HG03039 (cell line): ENCODE results near the gene CBX7.
"Not testable (repeated sequence)": the region's sequence is repeated elsewhere in the genome, so short reads cannot be mapped to it uniquely, and the experiment has no call there.

ENCODE experiments used
- ATAC-seq: cut with Tn5 transposase; IDR thresholded peaks from one replicate; pipeline ENCODE4 v1.9.1; 2021; ENCODE audit warnings: mild to moderate bottlenecking, moderate library complexity; ENCODE audit not compliant: unreplicated experiment

The CBX7 gene

DNA sequence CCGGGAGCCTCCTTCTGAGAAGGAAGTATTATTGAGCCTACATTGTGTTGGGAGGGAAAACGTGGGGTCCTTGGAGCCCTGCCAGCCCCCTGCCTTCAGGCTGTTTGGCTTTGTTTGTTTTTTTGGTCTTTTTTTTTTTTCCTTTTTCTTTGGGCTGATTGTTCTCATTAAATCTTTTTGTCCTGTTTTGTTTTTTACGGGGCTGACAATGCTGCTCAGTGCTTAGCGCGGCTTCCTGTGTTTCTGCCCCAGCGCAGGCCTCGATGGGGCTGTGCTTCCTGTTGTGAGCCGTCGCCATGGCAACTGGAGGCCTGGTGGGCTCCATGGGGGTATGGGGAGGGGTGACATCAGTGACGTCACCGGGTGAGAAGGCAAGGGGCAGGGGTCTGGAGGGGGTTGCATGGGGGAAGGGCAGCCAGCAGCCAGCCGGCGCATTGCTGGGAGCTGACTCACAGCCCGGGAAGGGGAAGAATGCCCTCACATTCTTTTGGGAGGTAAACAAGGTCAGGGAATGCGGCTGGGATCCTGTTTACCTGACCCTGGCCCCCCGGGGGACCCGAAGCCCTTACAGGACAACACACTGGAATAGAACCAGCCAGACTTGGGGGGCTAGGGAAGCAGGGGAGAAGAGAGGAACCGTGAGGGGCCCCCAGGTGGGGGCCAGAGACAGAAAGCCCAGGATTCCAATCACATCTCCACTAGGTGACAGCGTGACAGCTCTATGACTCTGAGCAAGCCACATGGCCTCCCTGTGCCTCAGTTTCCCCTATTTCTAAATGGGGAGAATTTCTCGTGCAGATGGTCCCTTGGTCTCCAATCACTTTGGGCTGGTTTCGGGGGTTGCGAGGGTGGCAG lies 22.2 kb upstream of the CBX7 start:
- no peak for ATAC-seq

DNA sequence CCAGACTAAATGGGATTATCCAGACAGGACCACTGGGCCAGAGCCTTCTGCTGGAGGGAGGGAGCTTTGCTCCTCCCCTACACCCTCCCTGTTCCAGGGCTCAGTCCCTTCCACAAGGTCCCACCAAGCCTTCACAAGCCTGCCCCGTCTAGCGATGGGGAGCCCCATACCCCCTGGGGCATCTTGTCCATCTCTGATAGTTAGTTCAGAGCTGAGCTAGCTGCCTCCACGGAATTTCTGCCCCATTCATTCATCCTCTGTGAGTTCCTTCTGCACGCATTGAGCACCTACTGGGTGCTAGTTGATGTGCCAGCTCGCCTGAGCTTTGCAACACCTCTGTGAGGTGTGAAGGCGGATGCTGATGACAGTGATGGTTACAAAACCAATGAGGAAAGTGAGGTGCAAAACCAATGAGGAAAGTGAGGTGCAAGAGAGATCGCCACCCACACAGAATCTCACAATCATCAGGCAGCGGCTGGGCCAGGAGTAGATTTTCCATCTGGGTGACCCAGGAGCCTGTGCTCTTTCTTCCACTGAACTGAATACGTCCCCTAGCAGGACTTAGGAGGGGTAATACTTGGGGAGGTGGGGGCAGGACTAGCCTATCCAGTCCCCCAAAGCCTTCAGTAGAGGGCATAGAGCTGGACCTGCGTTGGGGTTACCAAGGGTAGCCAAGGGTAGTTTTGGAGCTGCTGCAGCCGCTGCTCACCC lies 21.5 kb upstream of the CBX7 start:
- ATAC-seq, result no peak

DNA sequence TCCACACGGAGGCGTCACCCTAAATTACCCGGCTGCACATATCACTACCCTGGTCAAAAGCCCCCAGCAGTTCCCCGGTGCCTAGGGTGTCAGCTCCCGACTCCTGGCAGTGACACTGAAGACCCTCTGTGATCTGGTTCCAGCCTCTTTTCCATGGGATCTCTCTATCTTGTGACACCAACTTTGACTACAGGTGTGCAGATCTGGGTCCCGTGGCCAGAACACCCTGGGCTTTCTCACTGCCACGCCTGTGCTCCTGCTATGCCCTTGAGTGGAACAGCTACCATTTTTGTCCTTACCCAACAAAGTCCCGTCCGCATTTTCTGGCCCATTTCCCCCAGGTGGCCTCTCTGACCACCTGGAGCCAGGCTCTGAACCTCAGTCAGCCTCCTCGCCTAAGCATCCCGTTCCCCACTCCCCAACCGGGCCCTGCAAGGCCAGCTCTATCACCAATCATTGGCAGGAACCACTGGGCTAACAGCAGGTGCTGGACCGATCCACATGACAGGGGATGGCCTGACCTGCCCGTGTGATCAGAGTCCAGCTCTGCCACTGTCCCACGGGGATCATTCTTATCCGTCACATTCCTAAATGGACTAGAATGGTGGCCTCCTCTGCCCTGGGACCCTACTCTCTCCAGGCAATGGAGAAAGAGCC lies 20.7 kb upstream of the CBX7 start:
- no peak for ATAC-seq

DNA sequence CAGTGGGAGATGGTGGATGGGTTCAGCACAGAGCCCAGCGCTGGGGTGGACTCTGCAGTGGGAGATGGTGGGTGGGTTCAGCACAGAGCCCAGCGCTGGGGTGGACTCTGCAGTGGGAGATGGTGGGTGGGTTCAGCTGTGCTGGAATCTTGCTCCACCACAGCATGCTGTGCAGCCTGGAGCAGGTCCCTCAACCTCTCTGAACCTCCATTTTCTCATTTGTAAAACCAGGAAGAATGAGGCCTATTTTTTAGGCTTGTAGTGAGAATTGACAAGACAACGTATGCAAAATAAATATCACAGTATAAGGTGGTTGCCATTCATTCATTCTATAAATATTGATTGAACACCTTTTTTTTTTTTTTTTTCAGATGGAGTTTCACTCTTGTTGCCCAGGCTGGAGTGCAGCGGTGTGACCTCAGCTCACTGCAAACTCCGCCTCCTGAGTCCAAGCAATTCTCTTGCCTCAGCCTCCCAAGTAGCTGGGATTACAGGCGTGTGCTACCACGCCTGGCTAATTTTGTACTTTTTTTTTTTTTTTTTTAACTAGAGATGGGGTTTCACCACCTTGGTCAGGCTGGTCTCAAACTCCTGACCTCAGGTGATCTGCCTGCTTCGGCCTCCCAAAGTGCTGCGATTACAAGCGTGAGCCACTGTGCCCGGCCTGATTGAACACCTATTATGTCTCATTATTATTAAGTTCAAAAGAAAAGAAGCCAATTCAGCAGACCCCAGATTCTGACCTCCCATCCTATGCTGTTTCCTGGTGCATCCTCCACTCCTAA lies 20.0 kb upstream of the CBX7 start:
- not testable (repeated sequence) for ATAC-seq

DNA sequence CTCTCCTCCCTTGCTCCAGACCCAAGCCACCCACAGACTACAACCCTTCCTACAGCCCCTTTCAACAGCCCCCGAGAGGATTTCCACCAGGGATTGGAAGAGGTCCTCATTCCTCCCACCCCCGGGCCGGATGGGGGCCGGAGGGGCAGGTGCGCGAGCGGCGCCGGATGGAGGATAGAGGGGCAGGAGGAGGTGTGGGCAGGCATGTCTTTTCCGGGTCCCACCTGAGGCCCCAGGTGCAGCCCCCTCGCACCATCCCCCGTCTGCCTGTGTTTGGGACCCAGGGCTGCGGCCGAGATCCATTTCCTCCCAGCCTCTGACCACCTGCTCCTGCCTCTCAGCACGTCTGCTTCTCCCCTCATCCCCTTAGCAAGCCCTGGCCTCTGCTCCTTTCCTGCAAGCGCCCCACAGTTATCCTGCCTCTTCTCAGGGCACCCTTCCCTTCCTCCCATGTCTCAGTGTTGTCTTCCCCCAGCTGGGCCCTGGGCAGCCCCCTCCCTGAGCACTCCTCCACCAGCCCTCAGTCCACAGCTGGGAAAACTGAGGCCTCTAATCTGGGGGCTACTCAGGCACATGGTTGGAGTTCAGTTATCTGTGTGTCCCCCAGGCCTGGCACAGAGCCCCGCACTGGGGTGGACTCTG lies 19.3 kb upstream of the CBX7 start:
- ATAC-seq, result no peak

DNA sequence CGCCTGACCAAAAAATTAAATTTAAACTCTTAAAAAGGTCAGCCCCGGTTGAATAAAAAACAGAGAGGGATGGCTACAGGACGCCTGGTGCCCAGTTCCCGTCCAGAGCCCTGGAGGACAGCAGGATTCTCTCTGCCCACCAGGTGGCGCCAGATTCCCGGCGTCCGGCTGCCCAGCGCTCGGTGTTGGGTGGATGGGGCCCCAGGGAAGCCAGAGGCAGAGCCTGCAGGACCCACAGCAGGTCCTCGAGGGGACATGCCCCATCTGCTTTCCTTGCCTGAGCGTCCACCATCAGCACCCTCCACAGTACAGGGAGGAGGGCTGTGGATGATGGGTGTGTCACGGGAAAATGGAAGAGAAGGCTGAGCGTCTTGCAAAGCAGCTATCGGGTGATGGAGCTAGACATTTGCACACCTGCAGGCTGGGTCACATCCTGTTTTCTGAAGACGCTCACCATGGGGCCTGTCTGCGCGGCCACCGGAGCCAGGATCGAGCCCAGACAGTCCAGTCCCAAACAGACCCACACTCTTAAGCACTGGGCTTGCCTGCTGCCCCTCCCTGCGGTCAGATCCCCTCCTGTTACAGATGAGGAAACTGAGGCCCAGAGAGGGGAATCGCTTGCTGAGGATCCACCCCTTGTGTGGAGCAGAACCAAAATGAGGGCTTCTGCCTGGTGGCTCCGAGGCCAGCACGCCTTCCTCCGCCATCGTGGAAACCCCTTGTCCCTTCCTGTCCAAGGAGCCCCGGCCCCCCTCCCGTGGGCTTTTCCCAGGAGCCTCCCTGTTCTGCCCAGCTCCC lies 18.5 kb upstream of the CBX7 start:
- no peak for ATAC-seq

DNA sequence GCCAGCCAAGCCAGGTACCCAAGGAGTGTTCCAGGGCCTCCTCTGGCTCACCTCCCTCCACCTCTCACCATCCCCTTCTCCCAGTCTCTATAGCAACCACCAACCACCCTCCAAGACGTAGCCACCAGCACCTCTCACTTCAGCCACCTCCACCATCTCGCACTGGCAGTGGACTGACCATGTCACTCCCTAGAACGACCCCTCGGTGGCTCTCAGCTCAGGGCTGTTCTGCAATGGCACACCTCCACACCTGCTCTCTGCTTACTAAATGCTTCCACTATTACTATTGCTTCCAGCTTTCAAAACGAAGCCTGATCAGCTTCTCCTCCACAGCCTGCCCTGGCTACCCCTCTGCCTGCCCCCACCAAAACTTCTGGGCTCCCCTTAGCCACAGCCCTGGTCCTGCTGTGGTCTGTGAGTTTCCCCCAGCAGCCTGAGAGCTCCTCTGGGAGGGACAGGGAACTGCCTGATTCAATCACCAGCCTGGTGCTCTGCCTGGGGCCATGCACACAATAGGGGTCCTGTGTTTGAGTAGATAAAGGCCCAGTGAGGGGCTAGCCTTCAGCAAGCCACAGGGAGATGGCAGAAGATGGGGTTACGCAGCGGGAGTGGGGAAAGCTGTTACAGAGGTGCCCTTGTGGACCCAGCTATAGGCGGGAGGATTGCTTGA lies 17.5 kb upstream of the CBX7 start:
- no peak for ATAC-seq

DNA sequence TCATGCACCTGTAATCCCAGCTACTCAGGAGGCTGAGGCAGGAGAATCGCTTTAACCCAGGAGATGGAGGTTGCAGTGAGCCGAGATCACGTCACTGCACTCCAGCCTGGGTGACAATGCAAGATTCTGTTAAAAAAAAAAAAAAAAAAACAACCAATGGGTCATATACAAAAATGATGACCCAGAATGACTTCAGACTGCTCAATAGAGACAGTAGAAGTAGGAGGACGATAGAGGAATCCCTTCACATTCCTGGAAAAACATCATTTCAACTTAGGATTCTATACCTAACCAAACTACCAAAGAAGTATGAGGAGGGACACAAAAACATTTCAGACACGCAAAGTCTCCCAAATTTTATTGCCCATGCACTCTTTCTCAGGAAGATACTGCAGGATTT lies 14.1 kb upstream of the CBX7 start:
- ATAC-seq, result no peak

DNA sequence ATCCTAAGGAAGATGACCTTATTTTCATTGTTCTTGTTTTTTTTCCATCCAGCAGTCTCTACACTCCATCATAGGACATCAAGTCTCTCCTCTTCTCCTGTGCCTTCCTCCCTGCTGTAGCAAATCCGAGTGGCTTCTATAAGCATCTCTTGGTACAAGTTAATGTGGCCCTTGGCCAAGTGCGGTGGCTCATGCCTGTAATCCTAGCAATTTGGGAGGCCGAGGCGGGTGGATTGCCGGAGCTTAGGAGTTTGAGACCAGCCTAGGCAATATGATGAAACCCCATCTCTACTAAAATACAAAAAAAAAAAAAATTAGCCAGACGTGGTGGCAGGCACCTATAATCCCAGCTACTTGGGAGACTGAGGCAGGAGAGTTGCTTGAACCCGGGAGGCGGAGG lies 3.6 kb upstream of the CBX7 start:
- not testable (repeated sequence) for ATAC-seq

DNA sequence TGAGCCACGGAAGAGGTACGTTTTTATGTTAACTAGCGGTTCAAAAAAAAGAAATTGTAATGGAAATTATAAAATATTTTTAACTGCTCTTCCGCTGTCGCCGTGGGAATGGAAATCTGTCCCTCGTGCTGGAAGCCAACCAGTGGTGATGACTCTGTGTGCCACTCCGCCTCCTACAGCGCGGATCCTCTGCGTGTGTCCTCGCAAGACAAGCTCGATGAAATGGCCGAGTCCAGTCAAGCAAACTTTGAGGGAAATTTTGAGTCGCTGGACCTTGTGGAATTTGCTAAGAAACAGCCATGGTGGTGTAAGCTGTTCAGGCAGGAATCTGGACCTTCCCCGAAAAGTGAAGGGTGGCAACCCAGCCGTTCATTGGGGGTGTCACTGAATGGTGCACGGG lies 2.9 kb upstream of the CBX7 start:
- ATAC-seq, result no peak

DNA sequence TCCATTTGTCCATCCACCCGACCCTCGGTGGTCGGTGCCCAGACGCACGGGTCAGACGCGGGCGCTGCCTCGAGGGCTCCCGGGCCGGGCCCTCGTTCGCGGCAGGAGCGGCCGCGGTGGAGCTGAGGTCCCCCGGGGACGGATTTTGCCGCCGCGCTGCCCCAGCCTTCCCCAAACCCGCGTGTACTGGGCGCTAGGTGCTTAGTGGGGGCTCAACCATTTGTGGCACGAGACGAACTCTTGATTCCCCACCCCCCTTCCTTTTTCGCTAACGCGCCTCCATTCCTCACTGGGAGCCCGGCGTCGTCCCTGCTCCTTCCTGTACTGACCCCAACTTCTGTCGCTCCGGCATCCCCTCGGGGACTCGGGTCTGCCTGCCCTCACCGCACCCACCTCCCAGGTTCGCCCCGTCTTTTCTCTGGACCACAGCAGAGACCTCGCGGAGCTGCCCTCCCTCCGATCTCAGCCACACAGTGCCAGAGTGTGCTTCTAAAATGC lies 789 bp upstream of the CBX7 start:
- ATAC-seq, result no peak

DNA sequence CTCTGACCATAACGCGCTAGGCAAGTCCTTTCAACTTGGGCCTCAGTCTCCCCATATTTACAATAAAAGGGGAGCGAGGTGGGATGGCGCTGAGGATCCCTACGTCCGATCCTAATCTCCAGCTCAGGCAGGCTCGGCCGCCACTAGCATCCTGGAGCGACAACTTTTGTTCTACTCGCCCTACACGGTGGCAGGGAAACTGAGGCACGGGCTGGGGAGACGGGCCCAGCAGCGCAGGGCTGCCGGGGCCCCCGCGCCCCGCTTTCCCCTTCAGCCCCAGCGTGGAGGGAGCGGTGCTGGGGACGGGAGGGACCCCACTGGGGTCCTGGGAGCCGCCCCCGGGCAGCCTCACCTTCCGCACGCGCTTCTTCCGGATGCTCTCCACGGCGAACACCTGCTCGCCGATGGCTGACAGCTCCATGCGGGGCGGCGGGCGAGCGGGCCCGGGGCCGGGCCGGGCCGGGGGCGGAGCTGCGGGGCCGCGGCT lies 413 bp downstream of the CBX7 start:
- ATAC-seq, result no peak

DNA sequence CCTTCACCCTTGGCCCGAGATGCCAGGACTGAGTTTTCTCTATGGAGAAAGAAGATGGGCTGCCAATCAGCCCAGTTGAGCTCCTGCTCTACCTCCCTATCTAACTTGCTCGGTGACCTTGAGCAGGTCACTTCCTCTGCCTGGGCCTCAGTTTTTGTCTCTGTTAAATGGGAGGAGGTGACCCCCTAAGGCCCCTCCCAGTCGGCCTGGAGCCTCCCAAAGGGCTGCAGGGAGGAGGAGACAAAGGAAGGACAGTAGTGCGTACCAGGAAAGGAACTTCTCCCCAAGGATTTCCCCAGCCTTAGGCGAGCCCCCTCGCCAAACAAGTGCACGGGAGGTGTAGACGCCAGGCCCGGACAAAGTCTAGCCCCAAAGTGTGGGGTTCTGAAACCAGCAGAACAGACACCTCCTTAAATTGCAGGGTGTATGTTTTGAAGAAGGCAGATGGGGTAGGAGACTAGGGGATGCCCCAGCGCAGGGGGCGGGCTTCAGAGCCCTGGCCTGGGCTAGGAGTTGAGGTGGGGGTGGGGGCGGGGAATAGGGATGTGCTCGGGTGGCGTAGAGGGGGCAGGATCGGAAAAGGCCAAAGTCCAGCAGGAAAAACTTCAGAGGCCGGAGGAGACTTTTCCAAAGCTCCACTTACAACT lies 1.0 kb downstream of the CBX7 start:
- ATAC-seq, result no peak

DNA sequence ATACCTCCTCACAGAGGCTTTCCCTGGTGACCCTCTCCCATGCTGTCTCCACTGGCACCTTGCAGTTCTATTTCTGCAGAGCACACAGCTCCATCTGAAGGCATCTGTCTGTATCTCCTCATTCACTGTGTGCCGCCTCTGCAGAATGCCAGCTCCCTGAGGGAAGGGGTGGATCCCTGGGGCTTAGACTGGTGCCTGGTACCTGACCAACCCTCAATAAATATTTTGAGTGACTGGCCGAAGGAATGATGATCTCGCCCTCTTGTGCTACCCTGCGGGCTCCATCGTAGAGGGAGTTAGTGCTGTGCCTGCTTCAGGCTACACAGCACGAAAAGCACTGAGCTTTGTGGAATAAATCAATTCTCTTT lies 1.6 kb downstream of the CBX7 start:
- ATAC-seq, result no peak

DNA sequence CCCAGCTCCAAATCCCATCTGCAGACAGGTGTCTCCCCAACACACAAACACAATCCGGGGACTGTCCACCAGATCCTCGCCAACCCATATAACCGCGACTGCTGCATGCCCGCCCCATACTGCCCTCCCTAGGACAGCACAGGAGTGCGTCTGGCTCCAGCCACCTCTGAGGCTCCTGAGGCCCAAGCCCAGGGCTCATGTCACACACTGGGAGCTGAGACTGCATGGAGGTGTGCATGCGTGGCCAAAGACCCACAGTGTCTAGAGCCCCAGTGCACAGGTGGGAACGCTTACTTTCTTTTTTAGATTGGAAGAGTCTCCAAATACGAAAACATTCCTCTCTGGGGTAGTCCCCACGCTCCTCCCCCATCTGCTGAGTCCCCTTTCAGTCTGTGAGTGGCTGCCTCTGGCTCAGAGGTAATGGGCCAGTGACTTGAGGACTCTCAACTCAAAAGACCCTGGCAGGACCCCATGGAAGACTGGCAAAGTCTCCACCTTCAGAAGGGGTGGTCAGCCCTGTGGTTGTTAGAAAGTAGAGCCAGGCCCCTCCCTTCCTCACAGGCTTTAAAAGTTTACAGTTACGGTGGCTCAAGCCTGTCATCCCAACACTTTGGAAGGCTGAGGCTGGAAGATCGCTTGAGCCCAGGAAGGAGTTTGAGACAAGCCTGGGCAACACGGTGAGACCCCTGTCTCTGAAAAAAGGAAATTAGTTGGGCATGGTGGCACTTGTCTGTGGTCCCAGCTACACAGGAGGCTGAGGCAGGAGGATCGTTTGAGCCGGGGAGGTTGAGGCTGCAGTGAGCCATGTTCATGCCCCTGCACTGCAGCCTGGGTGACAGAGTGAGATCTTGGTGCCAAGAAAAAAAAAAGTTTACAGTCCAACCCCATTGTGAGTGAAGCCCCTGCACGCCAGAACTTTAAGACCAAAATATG lies 2.3 kb downstream of the CBX7 start:
- ATAC-seq, result no peak

DNA sequence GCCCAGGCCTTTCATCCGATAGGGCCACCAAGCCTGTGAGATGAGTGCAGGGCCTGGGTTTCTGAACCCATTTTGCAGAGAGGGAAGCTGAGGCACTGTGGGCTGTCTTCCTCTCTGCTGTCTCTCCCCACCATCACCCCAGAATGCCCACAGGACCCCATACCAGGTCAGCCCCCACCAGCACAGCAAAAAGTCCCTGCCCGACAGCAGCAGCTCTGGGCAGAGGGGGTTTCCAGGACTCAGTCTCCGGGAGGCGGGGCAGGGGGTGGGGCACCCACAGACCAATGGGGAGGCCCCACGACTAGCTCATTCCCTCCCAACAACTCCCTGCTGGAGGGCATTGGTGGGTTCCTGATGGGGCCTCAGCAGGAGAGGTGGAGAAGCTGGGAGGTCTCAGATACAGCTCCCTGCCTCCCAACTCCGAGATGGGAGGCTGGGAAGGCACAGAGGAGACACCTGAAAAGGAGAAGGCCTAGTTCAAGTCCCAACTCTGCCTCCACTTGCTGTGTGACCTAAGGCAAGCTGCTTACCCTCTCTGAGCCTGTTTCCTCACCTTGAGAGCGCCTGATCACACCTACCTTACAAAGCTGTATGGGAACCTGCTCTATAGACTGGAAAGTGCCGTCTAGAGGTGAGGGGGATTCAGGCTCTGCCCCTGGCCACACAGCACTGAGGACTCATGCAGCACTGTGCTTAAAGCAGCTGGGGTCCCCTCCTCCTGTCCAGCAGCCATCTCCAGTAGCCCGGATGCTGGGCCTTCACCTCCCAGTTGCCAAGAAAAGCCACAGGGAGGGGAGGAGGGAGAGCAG lies 3.5 kb downstream of the CBX7 start:
- ATAC-seq, result no peak
